Brain microvascular endothelial cell (primary cell): Measurements from ENCODE around the gene MIB2.
"Not testable (repeated sequence)": the region's sequence is repeated elsewhere in the genome, so short reads cannot be mapped to it uniquely, and the experiment has no call there.

Experiments
- DNase-seq: peaks from one replicate; pipeline ENCODE4 v3.0.0-alpha.2; 2020
- H3K27ac ChIP-seq: fragments of 250-450 bp; sonication (Bioruptor Pico); 2 replicates; pipeline ENCODE4 v1.5.1; 2020; ENCODE audit warnings: mild to moderate bottlenecking, moderate library complexity
- H3K27me3 ChIP-seq: fragments of 250-450 bp; sonication (Bioruptor Pico); replicated peaks from 2 replicates; pipeline ENCODE4 v1.5.1; 2020; ENCODE audit warnings: mild to moderate bottlenecking
- H3K36me3 ChIP-seq: fragments of 250-450 bp; sonication (Bioruptor Pico); replicated peaks from 2 replicates; pipeline ENCODE4 v1.5.1; 2020; ENCODE audit warnings: mild to moderate bottlenecking
- H3K4me3 ChIP-seq: 2 replicates; pipeline ENCODE4 v1.5.1; 2011; ENCODE audit warnings: low read depth, mild to moderate bottlenecking, control low read depth, low read length, moderate library complexity
- CTCF ChIP-seq: IDR thresholded peaks from 2 replicates; pipeline ENCODE4 v1.5.1; 2011; ENCODE audit warnings: low read depth, mild to moderate bottlenecking, moderate library complexity, low read length, control low read depth, inconsistent platforms; ENCODE audit errors: missing control alignments
- in situ Hi-C: cut with HindIII; loops from 2 replicates; pipeline ENCODE4 v1.10.0; 2017; ENCODE audit warnings: low sequenced_read_pairs, low pct_ligation_motif_present

The MIB2 gene

DNA sequence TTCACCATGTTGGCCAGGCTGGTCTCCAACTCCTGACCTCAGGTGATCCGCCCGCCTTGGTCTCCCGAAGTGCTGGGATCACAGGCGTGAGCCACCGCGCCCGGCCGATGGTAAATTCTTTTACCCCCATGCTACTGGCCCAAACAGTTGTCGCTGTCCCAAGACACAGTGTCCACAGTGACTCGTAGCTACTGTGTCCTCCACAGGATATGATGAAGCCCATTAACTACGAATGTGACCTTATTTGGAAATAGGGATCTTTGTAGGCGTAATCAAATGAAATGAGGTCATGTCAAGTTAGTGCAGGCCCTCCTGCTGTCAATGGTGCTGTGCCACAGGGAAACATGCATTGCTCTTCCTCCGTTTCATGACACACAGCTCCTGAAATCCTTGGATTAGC is 23.8 kb upstream of the MIB2 start:
- in situ Hi-C loops, result no loop called here
- Histone ChIP-seq H3K36me3 (no peaks in the 10 kb centered on the region), H3K27me3 (peaks cover 7% of the 10 kb centered on the region), H3K27ac (no peak overlapping the region), H3K4me3 (no peak overlapping the region)
- DNase-seq, result no peak
- no peak for TF ChIP-seq CTCF

GRCh38 chr1:1593834-1594601 is 21.3 kb upstream of the MIB2 start:
- no peak for TF ChIP-seq CTCF
- in situ Hi-C loops, result no loop called here
- H3K4me3 ChIP-seq, result no peak overlapping the region
- DNase-seq, result no peak
- H3K27ac ChIP-seq, result no peak overlapping the region
- H3K27me3 ChIP-seq, result peaks cover 14% of the 10 kb centered on the region
- no peaks in the 10 kb centered on the region for H3K36me3 ChIP-seq

- in situ Hi-C loops, result no loop called here
- DNase-seq, result no peak
- no peak for TF ChIP-seq CTCF
- peaks cover 14% of the 10 kb centered on the region for H3K27me3 ChIP-seq
- no peak overlapping the region for H3K4me3 ChIP-seq
- no peak overlapping the region for H3K27ac ChIP-seq
- no peaks in the 10 kb centered on the region for H3K36me3 ChIP-seq
These were observed 20.6 kb upstream of the MIB2 start for GRCh38 chr1:1594602-1595260.

GRCh38 chr1:1595341-1595740 is 20.0 kb upstream of the MIB2 start:
- H3K27ac ChIP-seq, in situ Hi-C loops, H3K36me3 ChIP-seq, H3K4me3 ChIP-seq, DNase-seq: not testable (repeated sequence)
- H3K27me3 ChIP-seq, result peaks cover 14% of the 10 kb centered on the region

- no peak overlapping the region for H3K4me3 ChIP-seq
These were observed 18.6 kb upstream of the MIB2 start for GRCh38 chr1:1596493-1597274.

More at GRCh38 chr1:1596493-1597274, 18.6 kb upstream of the MIB2 start:
- H3K27ac ChIP-seq, result no peak overlapping the region
- peaks cover 19% of the 10 kb centered on the region for H3K27me3 ChIP-seq
- no peaks in the 10 kb centered on the region for H3K36me3 ChIP-seq
- in situ Hi-C loops, result no loop called here
- no peak for DNase-seq
- no peak for TF ChIP-seq CTCF
